Activated CD8-positive, alpha-beta memory T cell treated with anti-CD3 and anti-CD28 coated beads for 24 hours (primary cell): ENCODE results near the gene EFCAB8.
"Not testable (repeated sequence)": the region's sequence is repeated elsewhere in the genome, so short reads cannot be mapped to it uniquely, and the experiment has no call there.

Experiments
- DNase-seq: peaks from one replicate; pipeline ENCODE4 v3.0.0-alpha.2; 2020

Gene EFCAB8

GRCh38 chr20:32842688-32843524 lies 15.8 kb upstream of the EFCAB8 start:
- DNase-seq = no peak

DNA sequence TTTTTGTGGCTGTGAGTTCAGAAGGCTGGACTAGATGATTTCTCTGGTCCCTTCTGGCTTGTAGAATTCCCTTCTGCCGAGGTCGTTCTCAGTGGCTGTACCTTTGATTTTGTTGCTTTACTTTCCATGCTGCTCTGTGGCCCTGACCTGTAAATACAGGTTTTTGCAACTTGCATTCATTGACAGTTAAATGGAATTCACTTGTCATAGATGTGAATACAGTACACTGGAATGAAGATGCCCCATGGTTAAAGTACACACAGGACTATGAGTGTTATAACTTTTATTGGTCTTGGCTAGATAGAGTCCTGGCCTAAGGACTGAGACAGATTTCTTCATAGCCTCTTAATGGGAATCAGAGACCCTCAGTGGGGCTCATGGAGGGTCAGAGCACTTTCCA lies 12.9 kb upstream of the EFCAB8 start:
- DNase-seq = no peak

- DNase-seq = no peak
These were observed 11.9 kb upstream of the EFCAB8 start for GRCh38 chr20:32846852-32847251.

DNA sequence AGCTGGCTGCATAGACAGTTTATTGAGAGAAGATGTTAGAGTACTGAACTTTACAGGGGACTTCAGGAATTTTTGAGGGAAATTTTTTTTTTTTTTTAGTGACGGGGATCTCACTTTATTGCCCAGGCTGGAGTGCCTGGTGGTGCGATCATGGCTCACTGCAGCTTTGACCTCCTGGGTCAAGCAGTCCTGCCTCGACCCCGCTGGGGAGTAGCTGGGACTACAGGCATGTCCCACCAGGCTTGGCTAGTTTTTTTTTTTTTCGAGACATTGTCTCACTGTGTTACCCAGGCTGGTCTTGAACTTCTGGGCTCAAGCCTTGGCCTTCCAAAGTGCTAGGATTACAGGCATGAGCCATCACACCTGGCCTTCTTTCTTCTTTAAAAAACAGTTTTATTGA lies 10.8 kb upstream of the EFCAB8 start:
- no peak for DNase-seq

GRCh38 chr20:32848846-32849245 lies 9.9 kb upstream of the EFCAB8 start:
- DNase-seq = no peak

- DNase-seq = no peak
These were observed 9.1 kb upstream of the EFCAB8 start for GRCh38 chr20:32849577-32849976.

DNA sequence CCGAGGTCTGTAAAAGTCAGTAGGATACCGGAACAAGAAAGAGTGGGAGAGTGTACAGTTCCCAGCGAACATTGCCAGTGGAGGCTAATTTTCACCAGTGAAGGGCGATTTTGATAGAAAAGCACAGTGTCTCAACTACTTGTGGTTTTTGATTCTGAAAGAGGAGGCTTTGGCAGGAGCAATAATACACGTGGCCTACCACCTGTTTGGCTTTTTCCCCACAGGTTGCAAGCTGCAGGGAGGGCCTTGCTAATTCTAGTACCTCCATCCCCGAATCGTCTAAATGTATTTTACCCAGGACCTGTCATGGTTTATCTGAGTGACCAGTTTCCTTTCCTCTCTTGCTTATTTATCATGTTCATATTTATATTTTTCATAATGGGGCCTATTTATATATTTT lies 3.3 kb upstream of the EFCAB8 start:
- DNase-seq = no peak

DNA sequence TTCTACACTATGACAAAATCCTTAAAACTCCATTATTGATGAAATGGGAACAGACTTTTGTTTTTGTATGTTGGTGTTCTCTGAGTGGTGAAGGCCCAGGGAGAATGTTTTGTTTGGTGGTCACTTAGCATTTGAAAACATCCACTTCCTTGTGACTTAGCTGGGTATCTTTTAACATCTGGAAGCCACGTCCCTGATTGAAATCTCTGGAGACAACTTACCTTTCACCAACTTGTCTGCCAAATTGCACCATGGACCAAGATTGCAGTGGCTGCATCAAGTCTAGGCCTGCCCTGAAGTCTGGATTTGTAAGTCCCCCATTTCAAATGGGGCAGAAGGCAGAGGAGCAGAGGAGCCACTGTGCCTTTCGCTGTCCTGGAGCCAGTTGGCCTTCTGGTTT lies 534 bp upstream of the EFCAB8 start:
- DNase-seq = no peak

DNA sequence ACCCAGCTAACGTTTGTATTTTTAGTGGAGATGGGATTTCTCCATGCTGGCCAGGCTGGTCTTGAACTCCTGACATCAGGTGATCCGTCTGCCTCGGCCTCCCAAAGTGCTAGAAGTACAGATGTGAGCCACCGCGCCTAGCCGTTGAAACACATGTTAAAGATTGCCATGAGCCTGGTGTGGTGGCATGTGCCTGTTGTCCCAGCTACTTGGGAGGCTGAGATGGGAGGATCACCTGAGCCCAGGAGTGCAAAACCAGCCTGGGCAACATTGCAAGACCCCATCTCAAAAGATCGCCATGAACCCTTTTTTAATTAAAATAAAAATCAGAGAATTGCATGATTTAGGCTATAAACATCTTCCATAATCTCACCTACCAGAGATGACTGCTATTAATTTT lies 2.7 kb downstream of the EFCAB8 start:
- no peak for DNase-seq

GRCh38 chr20:32869562-32869961 lies 10.8 kb downstream of the EFCAB8 start:
- no peak for DNase-seq

- DNase-seq = not testable (repeated sequence)
These were observed 11.8 kb downstream of the EFCAB8 start for GRCh38 chr20:32870526-32870925.

DNA sequence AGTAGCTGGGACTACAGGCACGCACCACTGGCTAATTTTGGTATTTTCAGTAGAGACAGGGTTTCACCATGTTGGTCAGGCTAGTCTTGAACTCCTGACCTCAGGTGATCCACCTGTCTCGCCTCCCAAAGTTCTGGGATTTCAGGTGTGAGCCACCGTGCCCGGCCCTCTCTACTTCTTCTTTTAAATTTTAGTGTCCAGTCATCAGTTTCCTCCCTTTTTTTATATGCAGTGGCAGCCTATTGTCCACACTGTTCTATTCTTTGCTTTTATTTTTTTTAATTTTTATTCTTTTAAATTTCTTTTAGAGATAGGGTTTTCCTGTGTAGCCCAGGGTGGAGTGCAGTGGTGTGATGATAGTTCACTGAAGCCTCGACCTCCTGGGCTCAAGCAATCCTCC lies 12.3 kb downstream of the EFCAB8 start:
- DNase-seq = no peak

DNA sequence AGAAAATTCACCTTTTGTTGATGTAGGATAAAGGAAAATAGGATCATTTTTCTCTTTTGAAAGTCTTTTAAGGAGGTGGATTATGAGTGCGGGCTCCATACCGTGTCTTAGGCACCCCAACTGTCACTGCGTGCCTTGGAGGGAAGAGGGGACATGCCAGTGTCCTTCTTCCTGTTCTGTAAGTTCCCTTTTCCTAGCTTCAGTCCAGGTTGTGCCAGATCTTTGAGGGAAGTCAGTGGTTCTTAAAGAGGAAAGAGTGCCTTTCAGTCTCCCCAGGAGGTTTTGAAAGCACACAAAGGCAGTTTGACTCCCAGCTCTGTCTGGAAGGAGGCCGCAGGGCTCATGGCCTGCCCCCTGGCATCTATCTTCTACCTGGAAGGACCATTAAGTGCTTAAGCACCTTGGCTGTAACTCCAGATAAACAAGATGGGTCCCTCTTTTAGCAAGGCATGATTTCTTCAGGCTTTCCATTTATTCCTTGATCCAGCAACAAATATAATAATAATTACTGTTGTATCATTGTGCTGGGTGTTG lies 13.0 kb downstream of the EFCAB8 start:
- no peak for DNase-seq

DNA sequence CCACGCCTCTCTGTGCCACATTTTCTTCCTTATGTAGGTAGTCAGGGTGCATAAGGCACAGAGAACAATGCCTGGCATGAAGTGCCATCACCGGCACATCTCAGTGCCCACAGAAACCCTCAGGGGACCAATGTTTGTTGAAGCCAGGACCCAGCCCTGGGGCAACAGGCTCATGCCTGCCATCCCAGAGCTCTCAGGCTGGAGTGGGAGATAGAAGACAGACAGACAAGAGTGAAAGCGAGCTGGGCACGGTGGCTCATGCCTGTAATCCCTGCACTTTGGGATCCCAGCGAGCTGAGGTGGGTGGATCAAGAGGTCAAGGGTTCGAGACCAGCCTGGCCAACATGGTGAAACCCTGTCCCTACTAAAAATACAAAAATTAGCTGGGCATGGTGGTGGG lies 13.5 kb downstream of the EFCAB8 start:
- DNase-seq = no peak

DNA sequence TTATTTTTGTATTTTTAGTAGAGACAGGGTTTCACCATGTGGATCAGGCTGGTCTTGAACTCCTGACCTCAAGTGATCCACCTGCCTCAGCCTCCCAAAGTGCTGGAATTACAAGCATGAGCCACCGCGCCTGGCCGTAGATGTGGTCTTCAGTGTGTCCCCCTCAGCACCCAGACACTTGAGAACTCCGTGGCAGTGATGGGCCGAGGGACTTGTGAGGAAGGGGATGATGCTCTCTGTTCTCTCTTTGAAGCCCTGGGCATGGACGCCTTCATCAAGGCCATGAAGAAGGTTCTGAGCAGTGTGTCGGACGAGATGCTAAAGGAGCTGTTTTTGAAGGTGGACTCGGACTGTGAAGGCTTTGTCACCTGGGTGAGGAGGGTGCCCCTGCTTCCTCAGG lies 16.9 kb downstream of the EFCAB8 start:
- DNase-seq = no peak

DNA sequence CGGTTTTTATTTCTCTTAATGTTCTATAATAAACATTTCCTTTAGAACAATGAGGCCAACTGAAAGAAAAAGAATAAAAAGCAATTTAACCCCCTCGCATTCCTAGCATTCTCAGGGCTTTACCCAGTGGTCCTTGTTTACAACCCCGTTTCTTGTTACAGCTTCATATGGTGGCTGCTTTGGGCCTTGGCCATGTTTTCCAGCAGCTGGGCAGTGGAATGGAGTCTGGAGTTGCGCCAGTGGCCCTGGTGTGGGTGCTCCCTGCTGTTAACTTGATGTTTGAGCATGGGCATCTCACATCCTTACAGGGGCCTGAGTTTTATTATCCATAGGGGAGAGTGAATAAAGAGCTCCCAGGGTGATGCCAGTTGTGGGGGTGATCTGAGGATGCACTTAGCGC lies 18.8 kb downstream of the EFCAB8 start:
- DNase-seq = no peak

GRCh38 chr20:32878820-32879219 lies 20.1 kb downstream of the EFCAB8 start:
- no peak for DNase-seq

- no peak for DNase-seq
These were observed 20.8 kb downstream of the EFCAB8 start for GRCh38 chr20:32879538-32879937.

GRCh38 chr20:32880635-32881034 lies 21.9 kb downstream of the EFCAB8 start:
- no peak for DNase-seq

DNA sequence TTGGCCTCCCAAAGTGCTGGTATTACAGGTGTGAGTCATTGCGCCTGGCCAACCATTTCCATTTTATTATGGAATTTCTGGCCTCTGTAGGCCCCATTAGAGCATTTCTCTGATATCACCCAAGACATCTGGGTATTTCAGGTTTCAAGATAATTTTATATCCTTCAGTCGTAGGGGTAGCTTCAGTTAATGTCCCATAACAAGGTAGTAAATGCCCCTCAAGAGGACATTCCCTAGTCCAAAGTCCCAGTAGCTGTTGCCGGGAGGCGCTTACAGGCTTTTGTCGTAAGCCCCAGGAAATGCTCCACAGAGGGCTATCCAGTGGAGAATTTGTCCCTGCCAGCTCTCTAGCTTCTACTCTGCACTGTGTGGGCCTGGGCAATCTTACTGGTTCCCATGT lies 24.4 kb downstream of the EFCAB8 start:
- DNase-seq = no peak

DNA sequence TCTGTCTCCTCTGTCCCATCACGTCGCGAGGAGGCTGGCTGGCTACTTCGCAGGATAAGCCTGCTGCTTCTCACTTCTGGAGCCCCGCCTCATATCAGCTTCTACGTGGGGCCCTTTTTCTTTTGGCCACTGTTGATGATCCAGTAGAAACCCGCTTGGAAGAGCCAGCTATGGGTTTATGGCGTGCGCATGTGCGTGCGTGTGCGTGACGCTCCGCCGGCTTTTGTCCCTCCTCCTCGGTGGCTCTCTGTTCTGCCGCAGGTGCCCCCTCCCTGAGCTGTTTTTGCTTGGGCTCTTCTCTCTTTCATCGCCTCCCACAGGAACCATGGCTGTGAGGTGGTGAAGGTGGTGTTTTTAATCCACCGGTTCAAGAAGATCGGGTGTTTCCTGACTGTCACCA lies 26.5 kb downstream of the EFCAB8 start:
- DNase-seq = no peak

DNA sequence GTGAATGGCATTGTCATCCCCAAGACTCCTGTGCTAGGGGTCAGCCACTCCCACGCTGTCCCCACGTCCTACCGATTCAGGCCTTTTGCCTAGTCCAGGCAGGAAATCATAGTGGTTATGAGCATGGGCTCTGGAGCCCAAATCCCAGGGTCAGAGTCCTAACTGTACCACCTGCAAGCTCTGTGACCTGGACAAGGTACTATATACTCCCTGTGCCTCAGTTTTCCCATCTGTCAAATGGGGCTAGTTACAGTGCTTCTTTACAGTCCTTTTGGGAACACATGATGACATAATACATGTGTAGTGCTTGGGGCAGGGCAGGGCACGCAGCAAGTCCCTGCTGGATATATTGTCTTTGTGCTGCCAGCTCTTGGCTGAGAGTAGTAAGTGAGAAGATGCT lies 27.2 kb downstream of the EFCAB8 start:
- DNase-seq = no peak

- no peak for DNase-seq
These were observed 27.9 kb downstream of the EFCAB8 start for GRCh38 chr20:32886652-32887051.

- DNase-seq = no peak
These were observed 28.8 kb downstream of the EFCAB8 start for GRCh38 chr20:32887492-32887891.

- DNase-seq = no peak
These were observed 29.9 kb downstream of the EFCAB8 start for GRCh38 chr20:32888636-32889035.
